Gastrocnemius medialis (tissue), 4 donors: Measurements from ENCODE around the gene SAPCD1. TPM values are rescaled to one million over a fixed set of nuclear protein-coding genes. Genes with fewer than 3 reads are reported as not detected.
A peak's percentile ranks its signal among the peaks of the same experiment; 100 is the strongest.

ENCODE experiments used
- ATAC-seq, 2 donors: fragments of 150-250 bp; one replicate each; pipeline ENCODE4 v1.9.1; 2016
- DNase-seq, 2 donors: peaks; one replicate each; pipeline ENCODE4 v3.0.0-alpha.2; 2019
- H3K27ac ChIP-seq, 4 donors: fragments of 200-600 bp; sonication (generic); 1 replicate in 1 of 4; 2 replicates in 3 of 4; pipeline ENCODE4 v1.5.1; 2016 to 2018; ENCODE audit warnings: mild to moderate bottlenecking in 2 of 4, moderate library complexity in 1 of 4
- H3K27me3 ChIP-seq, 3 donors: fragments of 200-600 bp; sonication (generic) in 2 of 3; 1 replicate in 1 of 3; 2 replicates in 2 of 3; pipeline versions ENCODE4 v1.5.1 to v1.6.0; 2016 to 2019; ENCODE audit warnings: mild to moderate bottlenecking in 1 of 3, moderate library complexity in 1 of 3
- H3K36me3 ChIP-seq, 2 donors: fragments of 200-600 bp; sonication (generic) in 1 of 2; one replicate each; pipeline ENCODE4 v1.5.1; 2017 to 2018
- H3K4me1 ChIP-seq, 2 donors: fragments of 200-600 bp; sonication (generic) in 1 of 2; one replicate each; pipeline ENCODE4 v1.5.1; 2016 to 2017; ENCODE audit warnings: mild to moderate bottlenecking in 2 of 2
- H3K4me3 ChIP-seq, 4 donors: fragments of 200-600 bp; sonication (generic) in 3 of 4; 1 replicate in 1 of 4; 2 replicates in 3 of 4; pipeline ENCODE4 v1.5.1; 2016 to 2019; ENCODE audit warnings: mild to moderate bottlenecking in 2 of 4
- H3K9me3 ChIP-seq, 3 donors: fragments of 200-600 bp; sonication (generic) in 2 of 3; 1 replicate in 1 of 3; 2 replicates in 2 of 3; pipeline ENCODE4 v1.5.1; 2016 to 2019
- CTCF ChIP-seq, 5 experiments: fragments of 450-650 bp in 3 of 5; fragments of 200-600 bp in 2 of 5; sonication (generic) in 2 of 5; IDR thresholded peaks in 4 of 5; conservative IDR thresholded peaks in 1 of 5; 1 replicate in 4 of 5; 2 replicates in 1 of 5; pipeline ENCODE4 v1.5.1; 2016 to 2019; ENCODE audit warnings: antibody characterized with exemption in 5 of 5, mild to moderate bottlenecking in 3 of 5, moderate library complexity in 3 of 5
- POLR2A ChIP-seq, 2 donors: fragments of 450-650 bp; IDR thresholded peaks; one replicate each; pipeline ENCODE4 v1.6.1; 2017; ENCODE audit warnings: antibody characterized with exemption in 2 of 2, mild to moderate bottlenecking in 2 of 2, moderate library complexity in 2 of 2
- in situ Hi-C, 4 donors: fragments of 200-750 bp; cut with MboI; loops; one replicate each; pipeline versions ENCODE4 v1.15.0 to v1.8.0; 2017; ENCODE audit warnings: low sequenced_read_pairs in 4 of 4
- intact Hi-C: fragments of 100-400 bp; cut with DNase I; formaldehyde crosslinking; loops from one replicate; pipeline ENCODE4 v1.15.1; 2023; ENCODE audit warnings: low total_unique reads
- total RNA-seq, 4 donors: library from RNA; depleted of rRNA; stranded (reverse); fragments of >200 nt; gene quantifications; one replicate each; pipeline versions ENCODE4 v1.1.0 to v1.2.3, GENCODE V29; 2016

SAPCD1 gene
- total RNA-seq, 4 donors from 2014 or later: not detected

- in situ Hi-C loops: no loop called here
- Histone ChIP-seq H3K4me1 (peaks cover 24 to 26% of the 10 kb centered on the region in 2 donors), H3K36me3 (peaks cover 0 to 23% of the 10 kb centered on the region in 2 donors), H3K27me3 (no peaks in the 10 kb centered on the region), H3K9me3 (no peaks in the 10 kb centered on the region), H3K27ac (peak overlapping the region; percentile 85 to 97 (median 93)), H3K4me3 (peak overlapping the region; percentile 64 to 99 (median 82))
- DNase-seq: no peak
- TF ChIP-seq CTCF (IDR thresholded peaks at IDR 0.05 in 4 of 5, conservative IDR thresholded peaks at IDR 0.05 in 1 of 5): no peak
- no peak for TF ChIP-seq POLR2A (IDR thresholded peaks at IDR 0.05)
- ATAC-seq: no peak
- intact Hi-C loops: loop anchor here (2.0 kb wide), 2 partner anchors 54 to 68 kb away; partner anchors contain the start of genes MSH5 and NEU1
Observed at GRCh38 chr6:31794294-31794865, 31.9 kb downstream of the SAPCD1 start.

- Histone ChIP-seq H3K36me3 (peaks cover 0 to 23% of the 10 kb centered on the region in 2 donors), H3K9me3 (no peaks in the 10 kb centered on the region), H3K4me3 (peak overlapping the region; percentile 64 to 99 (median 82)), H3K4me1 (peaks cover 24 to 26% of the 10 kb centered on the region in 2 donors), H3K27me3 (no peaks in the 10 kb centered on the region), H3K27ac (peak overlapping the region; percentile 85 to 97 (median 93))
- DNase-seq (no peak), ATAC-seq (peak; percentile 40 to 42)
- intact Hi-C loops (loop anchor here (1.0 to 2.0 kb wide), 3 partner anchors 35 to 68 kb away; partner anchors contain the start of genes MSH5 and NEU1), in situ Hi-C loops (no loop called here)
- TF ChIP-seq POLR2A (IDR thresholded peaks at IDR 0.05) (no peak), CTCF (IDR thresholded peaks at IDR 0.05 in 4 of 5, conservative IDR thresholded peaks at IDR 0.05 in 1 of 5) (no peak)
Observed at GRCh38 chr6:31794866-31795615, 32.6 kb downstream of the SAPCD1 start.

GRCh38 chr6:31795616-31796298 lies 33.3 kb downstream of the SAPCD1 start, which contains the start of gene VARS1:
TSS of gene VARS1 (minus strand) at chr6:31795752. CDS start at chr6:31795217, 535 bp downstream.
- DNase-seq: peak; percentile 86 to 89
- peak within 1 kb of the TSS; percentile 64 to 99 (median 82) for H3K4me3 ChIP-seq
- in situ Hi-C loops (no loop called here), intact Hi-C loops (loop anchor here (1.0 to 2.0 kb wide), 4 partner anchors 11 to 67 kb away; partner anchors contain the start of genes LSM2, MSH5 and NEU1)
- no peaks in the 10 kb centered on the region for H3K9me3 ChIP-seq
- H3K27ac ChIP-seq: peak within 1 kb of the TSS; percentile 85 to 97 (median 93)
- no peaks in the 10 kb centered on the region for H3K27me3 ChIP-seq
- peaks cover 24 to 26% of the 10 kb centered on the region in 2 donors for H3K4me1 ChIP-seq
- peaks cover 0 to 21% of the 10 kb centered on the region in 2 donors for H3K36me3 ChIP-seq
- TF ChIP-seq CTCF (IDR thresholded peaks at IDR 0.05 in 4 of 5, conservative IDR thresholded peaks at IDR 0.05 in 1 of 5) (peak; percentile 86 to 97 (median 95)), POLR2A (IDR thresholded peaks at IDR 0.05) (peak; percentile 79 to 89)
- ATAC-seq: peak; percentile 86 to 92

GRCh38 chr6:31796993-31797385 lies 34.5 kb downstream of the SAPCD1 start:
- in situ Hi-C loops: no loop called here

More at GRCh38 chr6:31796993-31797385, 34.5 kb downstream of the SAPCD1 start:
- TF ChIP-seq POLR2A (IDR thresholded peaks at IDR 0.05) (no peak), CTCF (IDR thresholded peaks at IDR 0.05 in 4 of 5, conservative IDR thresholded peaks at IDR 0.05 in 1 of 5) (no peak)
- Histone ChIP-seq H3K4me1 (peaks cover 24 to 26% of the 10 kb centered on the region in 2 donors), H3K4me3 (no peak overlapping the region), H3K36me3 (peaks cover 0 to 16% of the 10 kb centered on the region in 2 donors), H3K27ac (peak overlapping the region; percentile 85 to 97 (median 93)), H3K9me3 (no peaks in the 10 kb centered on the region), H3K27me3 (no peaks in the 10 kb centered on the region)
- no peak for DNase-seq
- ATAC-seq: no peak
- intact Hi-C loops: loop anchor here (1.0 kb wide), 1 partner anchor 9 kb away; the partner anchor contains the start of gene LSM2
